ENCODE data around the gene RUNDC1.

GRCh38 chr17:42989726-42990652 is 9.6 kb downstream of the RUNDC1 start:
- TF ChIP-seq CTCF (IDR thresholded peaks at IDR 0.05) = no peak
- no peak for TF ChIP-seq SIN3A (IDR thresholded peaks at IDR 0.05; ENCODE audit: borderline replicate concordance, insufficient read depth, low read depth, low read length)
- TF ChIP-seq REST (IDR thresholded peaks at IDR 0.05; ENCODE audit: insufficient read depth in 1 of 2, low read depth in 2 of 2, low read length in 1 of 2) = no peak
- no peak for TF ChIP-seq POLR2AphosphoS5 (IDR thresholded peaks at IDR 0.05; ENCODE audit: low read depth, low read length)
- TF ChIP-seq TCF7L2 (IDR thresholded peaks at IDR 0.05; ENCODE audit: low read depth, low read length) = no peak
